Fibroblast of peridontal ligament (primary cell): ENCODE measurements around the gene SOX3.

Source experiments
- DNase-seq: peaks from one replicate; pipeline ENCODE4 v3.0.0-alpha.2; 2010; ENCODE audit errors: extremely low read depth

SOX3 gene

DNA sequence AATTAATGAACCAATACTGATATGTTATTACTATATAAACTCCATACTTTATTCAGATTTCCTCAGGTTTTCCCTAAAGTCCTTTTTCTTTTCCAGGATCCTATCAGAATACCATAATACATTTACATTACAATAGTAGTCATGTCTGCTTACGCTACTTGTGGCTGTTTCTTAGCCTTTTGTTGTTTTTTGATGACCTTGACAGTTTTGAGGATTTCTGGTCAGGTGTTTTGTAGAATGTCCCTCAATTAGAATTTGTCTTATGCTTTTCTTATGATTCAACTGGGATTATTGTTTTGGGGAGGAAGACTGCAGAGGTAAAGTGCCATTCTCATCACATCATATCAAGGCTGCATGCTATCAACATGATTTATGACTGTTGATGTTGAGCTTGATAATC, 9.1 kb downstream of the SOX3 start:
- DNase-seq = no peak

DNA sequence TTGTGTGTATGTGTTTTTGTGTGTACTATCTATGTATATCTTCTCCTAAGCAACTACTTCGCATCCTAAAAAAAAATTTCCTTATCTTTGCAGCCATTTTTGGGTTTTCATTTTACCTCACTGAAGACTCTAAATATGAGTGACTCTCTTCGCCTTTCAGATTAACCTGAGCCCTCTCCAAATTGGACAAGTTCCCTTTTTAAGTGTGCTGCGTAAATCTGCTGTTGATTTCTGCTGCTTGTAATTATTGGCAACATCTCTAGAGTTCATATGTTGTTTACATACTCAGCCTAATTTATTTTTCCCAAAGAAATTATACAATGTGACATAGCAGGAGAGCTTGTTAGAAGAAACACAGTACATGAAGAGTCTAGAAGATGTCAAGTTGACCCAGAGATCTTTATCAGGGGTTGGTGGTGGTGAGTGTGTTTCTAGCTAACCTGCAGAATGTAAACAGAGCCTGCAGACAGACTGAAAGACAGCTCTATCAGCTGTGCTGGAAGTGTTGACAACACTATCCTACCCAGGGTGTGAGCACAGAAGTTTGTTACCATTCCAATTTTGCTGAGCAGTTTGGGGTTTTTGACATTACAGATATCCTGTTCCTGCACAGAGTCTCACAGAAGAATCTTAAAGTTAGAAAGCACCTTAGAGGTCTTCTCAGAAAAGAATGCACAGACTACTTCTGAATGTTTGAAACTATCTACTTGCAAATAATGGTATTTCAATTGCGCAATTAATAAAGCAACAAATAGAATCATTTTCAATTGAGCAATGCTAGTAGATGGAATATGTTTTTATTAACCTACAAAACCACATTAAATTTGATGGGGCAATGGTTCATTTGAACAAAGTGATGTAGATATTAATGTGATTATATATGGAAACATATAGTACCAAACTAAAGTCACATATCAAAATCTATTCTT, 12.5 kb downstream of the SOX3 start:
- DNase-seq = no peak

- no peak for DNase-seq
Observed at GRCh38 chrX:140480765-140481164, 24.1 kb downstream of the SOX3 start.

DNA sequence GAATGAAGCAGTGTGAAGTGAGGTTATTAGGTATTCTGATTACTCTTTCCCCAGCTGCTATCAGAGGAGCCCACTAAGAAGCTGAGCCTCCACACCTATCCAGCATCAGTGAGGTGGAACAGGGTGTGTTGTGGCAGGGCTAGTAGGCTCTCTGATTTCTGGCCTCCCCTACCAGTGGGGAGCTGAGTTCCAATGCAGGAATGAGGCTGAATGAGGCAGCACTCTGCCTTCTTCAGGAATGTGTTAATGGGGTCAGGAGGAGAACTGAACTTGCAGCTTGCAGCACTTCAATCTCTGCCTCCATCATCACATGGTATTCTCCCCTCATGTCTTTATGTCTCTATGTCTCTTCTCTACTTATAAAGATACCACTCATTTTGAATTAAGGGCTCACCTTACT, 26.9 kb downstream of the SOX3 start:
- no peak for DNase-seq

DNA sequence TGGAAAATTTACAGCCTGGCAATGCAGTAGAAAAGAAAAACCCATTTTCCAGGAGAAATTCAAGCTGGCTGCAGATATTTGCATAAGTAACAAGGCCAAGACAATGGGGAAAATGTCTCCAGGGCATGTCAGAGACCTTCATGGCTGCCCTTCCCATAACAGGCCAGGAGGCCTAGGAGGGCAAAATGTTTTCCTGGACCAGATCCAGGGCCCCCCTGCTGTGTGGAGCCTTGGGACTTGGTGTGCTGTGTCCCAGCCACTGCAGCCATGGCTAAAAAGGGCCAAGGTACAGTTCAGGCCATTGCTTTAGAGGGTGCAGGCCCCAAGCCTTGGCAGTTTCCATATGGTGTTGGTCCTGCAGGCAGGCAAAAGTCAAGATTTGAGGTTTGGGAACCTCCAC, 29.8 kb downstream of the SOX3 start:
- no peak for DNase-seq

- no peak for DNase-seq
Observed at GRCh38 chrX:140467211-140467610, 37.7 kb downstream of the SOX3 start.
